Measurements from ENCODE around the gene RAPH1.

RAPH1 gene

DNA sequence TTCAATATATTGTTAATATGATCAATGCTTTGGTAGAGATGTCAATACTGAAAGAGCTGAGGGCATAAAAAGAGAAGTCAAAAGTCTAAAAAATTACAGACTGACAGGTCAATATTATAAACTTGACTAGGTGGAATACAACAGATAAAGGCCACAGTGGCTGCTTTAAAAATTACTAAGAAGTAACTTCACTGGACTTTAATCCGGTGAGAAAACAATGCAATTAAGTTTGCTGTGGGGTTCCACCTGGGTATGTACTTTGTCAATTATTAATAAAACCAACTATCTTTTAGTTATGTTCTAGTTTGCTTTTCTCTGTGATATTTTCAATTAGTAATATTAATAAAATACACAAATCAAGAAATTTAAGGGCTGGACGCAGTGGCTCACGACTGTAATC is 44.7 kb downstream of the RAPH1 start:
- no peak for DNase-seq (ENCODE audit: low read depth, low spot score)
- Histone ChIP-seq H3K36me3 (ENCODE audit: control insufficient read depth, insufficient read depth, low read length) (peaks cover 3% of the 10 kb centered on the region; the same call in 1 of the 2 replicates), H3K9me3 (ENCODE audit: control insufficient read depth, insufficient read depth, low read length) (no peaks in the 10 kb centered on the region), H3K27me3 (ENCODE audit: control insufficient read depth, insufficient read depth, low read length) (no peaks in the 10 kb centered on the region), H3K27ac (ENCODE audit: low read length) (no peak overlapping the region), H3K4me1 (ENCODE audit: control insufficient read depth, insufficient read depth, low read length) (no peaks in the 10 kb centered on the region), H3K4me3 (ENCODE audit: low read length) (no peak overlapping the region)
- WGBS (ENCODE audit: insufficient coverage, insufficient read length), result no CpG with 5 or more reads among the region's 3 CpGs

DNA sequence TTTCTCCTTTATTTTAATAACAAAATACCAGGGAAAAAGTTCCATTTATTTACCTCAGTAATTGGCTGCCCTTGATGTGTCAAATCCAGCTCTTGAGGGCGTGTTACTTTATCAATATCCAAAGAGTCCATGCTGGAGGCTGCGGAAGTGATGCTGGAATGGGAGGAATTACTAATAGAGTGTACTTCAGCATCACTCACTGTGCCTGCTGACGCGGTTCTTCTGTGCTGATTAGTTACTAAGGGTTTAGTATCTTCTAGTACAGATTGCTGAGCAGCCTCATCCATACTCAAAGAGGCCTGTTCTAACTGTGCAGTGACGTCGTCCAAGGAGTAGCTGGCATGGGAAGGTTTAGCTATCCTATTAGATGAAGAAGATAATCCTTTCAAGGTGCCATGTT is 45.6 kb downstream of the RAPH1 start:
- peaks cover 3% of the 10 kb centered on the region; the same call in 1 of the 2 replicates for H3K36me3 ChIP-seq (ENCODE audit: control insufficient read depth, insufficient read depth, low read length)
- no peak overlapping the region for H3K27ac ChIP-seq (ENCODE audit: low read length)

DNA sequence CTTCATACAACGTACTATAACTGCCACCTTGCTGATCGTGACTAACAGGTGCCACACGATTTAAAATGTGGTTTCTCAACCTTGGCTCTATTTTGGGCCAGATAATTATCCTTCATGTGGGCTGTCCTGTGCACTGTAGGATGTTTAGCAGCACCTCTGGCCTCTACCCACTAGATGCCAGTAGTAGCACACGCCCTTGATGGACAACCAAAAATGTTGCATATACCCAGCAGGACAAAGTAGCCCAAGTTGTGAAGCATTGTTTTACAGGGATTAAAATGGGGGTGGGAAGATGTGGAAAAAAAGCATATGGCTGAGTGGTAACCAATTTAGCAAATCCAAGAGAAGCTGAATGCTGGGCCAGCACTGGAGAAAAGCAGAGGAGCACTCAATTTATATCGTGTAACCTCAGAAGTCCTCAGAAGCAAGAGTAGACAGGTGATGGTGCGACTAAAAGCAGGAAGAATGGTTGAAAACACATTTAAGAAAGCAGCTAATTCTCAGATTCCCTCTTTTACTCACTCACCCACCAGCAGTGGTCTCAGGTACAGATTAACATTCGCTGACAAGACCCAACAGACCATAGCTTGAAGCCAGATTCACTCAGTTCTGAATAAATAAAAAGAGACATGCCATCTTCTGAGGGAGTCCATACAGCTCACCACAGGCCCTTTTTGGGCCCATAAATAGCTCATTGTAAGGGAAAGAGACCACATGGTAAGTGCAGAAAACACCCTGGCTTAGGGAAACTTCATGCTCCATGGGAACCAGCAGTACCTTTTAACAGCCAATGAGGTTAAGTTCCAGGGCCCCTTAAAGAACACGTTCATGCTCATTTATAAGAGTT is 50.6 kb downstream of the RAPH1 start:
- Histone ChIP-seq H3K27me3 (ENCODE audit: control insufficient read depth, insufficient read depth, low read length) (no peaks in the 10 kb centered on the region), H3K9me3 (ENCODE audit: control insufficient read depth, insufficient read depth, low read length) (no peaks in the 10 kb centered on the region), H3K4me1 (ENCODE audit: control insufficient read depth, insufficient read depth, low read length) (no peaks in the 10 kb centered on the region), H3K27ac (ENCODE audit: low read length) (no peak overlapping the region), H3K4me3 (ENCODE audit: low read length) (no peak overlapping the region), H3K36me3 (ENCODE audit: control insufficient read depth, insufficient read depth, low read length) (no peaks in the 10 kb centered on the region)
- peak; percentile 9 for DNase-seq (ENCODE audit: low read depth, low spot score)
- WGBS (ENCODE audit: insufficient coverage, insufficient read length), result no CpG with 5 or more reads among the region's 8 CpGs

More for the DNA sequence above, 45.6 kb downstream of the RAPH1 start:
- Histone ChIP-seq H3K9me3 (ENCODE audit: control insufficient read depth, insufficient read depth, low read length) (no peaks in the 10 kb centered on the region), H3K4me3 (ENCODE audit: low read length) (no peak overlapping the region), H3K4me1 (ENCODE audit: control insufficient read depth, insufficient read depth, low read length) (no peaks in the 10 kb centered on the region), H3K27me3 (ENCODE audit: control insufficient read depth, insufficient read depth, low read length) (no peaks in the 10 kb centered on the region)
- no CpG with 5 or more reads among the region's 6 CpGs for WGBS (ENCODE audit: insufficient coverage, insufficient read length)
- DNase-seq (ENCODE audit: low read depth, low spot score), result no peak

DNA sequence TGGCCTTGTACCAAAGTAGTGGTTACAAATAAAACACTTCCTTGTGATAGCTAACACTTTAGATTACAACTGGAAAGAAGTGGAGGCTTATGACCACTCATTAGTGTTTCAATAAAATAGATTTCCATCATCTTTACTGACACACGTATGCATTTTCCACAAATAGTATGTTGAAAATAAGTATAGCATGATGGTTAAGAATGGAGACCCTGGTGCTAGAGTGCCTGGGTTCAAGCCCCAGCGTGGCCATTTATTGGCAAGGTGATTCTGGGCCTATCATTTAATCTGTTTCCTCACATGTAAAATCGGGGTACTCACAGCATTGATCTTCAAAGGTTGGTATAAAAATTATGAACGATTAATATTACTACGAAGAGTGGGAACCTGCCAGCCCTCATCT is 54.5 kb downstream of the RAPH1 start:
- Histone ChIP-seq H3K4me1 (ENCODE audit: control insufficient read depth, insufficient read depth, low read length) (no peaks in the 10 kb centered on the region), H3K36me3 (ENCODE audit: control insufficient read depth, insufficient read depth, low read length) (no peaks in the 10 kb centered on the region), H3K9me3 (ENCODE audit: control insufficient read depth, insufficient read depth, low read length) (no peaks in the 10 kb centered on the region), H3K27ac (ENCODE audit: low read length) (no peak overlapping the region), H3K4me3 (ENCODE audit: low read length) (no peak overlapping the region), H3K27me3 (ENCODE audit: control insufficient read depth, insufficient read depth, low read length) (no peaks in the 10 kb centered on the region)
- no peak for DNase-seq (ENCODE audit: low read depth, low spot score)
- no CpG with 5 or more reads among the region's 5 CpGs for WGBS (ENCODE audit: insufficient coverage, insufficient read length)

DNA sequence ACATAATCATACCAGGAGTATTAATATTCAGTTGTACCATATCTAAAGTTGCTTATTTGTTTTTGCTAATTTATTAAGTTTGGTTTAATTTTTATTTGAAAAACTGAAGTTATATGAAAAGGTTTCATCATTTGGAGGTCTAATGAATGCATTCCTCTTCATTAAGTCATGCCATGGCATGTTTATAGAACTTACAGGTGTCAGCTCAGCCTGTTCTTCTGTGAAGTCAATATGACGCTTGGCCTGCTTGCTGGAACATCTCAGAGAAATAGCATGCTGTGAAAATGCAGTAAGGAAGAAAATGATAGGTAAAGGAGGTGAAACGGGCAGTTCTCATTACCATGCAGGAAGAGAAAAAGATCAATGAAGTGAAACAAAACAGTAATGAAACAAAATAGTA is 58.2 kb downstream of the RAPH1 start:
- no peaks in the 10 kb centered on the region for H3K27me3 ChIP-seq (ENCODE audit: control insufficient read depth, insufficient read depth, low read length)
- no peak overlapping the region for H3K4me3 ChIP-seq (ENCODE audit: low read length)
- no peaks in the 10 kb centered on the region for H3K9me3 ChIP-seq (ENCODE audit: control insufficient read depth, insufficient read depth, low read length)
- WGBS (ENCODE audit: insufficient coverage, insufficient read length), result no CpG with 5 or more reads among the region's 2 CpGs
- H3K4me1 ChIP-seq (ENCODE audit: control insufficient read depth, insufficient read depth, low read length), result no peaks in the 10 kb centered on the region
- no peaks in the 10 kb centered on the region for H3K36me3 ChIP-seq (ENCODE audit: control insufficient read depth, insufficient read depth, low read length)
- DNase-seq (ENCODE audit: low read depth, low spot score), result no peak
- H3K27ac ChIP-seq (ENCODE audit: low read length), result no peak overlapping the region

DNA sequence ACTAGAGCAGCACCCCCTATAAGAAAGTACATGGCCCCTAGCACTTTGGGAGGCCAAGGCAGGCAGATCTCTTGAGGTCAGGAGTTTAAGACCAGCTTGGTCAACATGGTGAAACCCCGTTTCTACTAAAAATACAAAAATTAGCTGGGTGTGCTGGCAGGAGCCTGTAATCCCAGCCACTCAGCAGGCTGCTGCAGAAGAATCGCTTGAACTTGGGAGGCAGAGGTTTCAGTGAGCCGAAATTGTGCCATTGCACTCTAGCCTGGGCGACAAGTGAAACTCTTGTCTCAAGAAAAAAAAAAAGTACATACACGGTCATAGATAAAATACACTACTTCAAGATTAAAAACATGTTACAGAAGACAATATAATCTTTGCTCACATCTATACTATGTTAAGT is 63.8 kb downstream of the RAPH1 start:
- DNase-seq (ENCODE audit: low read depth, low spot score), result no peak
- no peaks in the 10 kb centered on the region for H3K9me3 ChIP-seq (ENCODE audit: control insufficient read depth, insufficient read depth, low read length)
- no peaks in the 10 kb centered on the region for H3K27me3 ChIP-seq (ENCODE audit: control insufficient read depth, insufficient read depth, low read length)
- H3K4me3 ChIP-seq (ENCODE audit: low read length), result no peak overlapping the region
- H3K4me1 ChIP-seq (ENCODE audit: control insufficient read depth, insufficient read depth, low read length), result no peaks in the 10 kb centered on the region
- H3K36me3 ChIP-seq (ENCODE audit: control insufficient read depth, insufficient read depth, low read length), result no peaks in the 10 kb centered on the region
- no peak overlapping the region for H3K27ac ChIP-seq (ENCODE audit: low read length)
- no CpG with 5 or more reads among the region's 5 CpGs for WGBS (ENCODE audit: insufficient coverage, insufficient read length)

DNA sequence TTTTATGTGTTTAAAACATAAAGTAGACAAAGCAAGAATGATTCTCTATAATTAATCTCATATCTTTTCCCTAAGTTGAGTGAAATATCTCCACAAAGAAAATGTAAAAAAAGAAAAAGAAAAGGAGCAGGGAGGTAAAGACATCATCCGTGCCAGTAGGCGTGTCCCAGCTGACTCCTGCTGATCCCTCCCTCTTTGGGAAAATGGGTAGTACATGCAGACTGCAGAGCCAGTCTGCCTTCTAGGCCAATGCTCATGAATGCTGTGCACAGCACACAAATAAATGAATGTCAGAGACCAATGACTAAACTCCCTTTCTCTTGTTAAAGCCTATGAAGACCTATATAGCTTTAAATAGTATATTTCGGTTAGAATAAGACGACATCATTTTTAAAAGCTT is 64.7 kb downstream of the RAPH1 start:
- no peaks in the 10 kb centered on the region for H3K9me3 ChIP-seq (ENCODE audit: control insufficient read depth, insufficient read depth, low read length)
- no peaks in the 10 kb centered on the region for H3K36me3 ChIP-seq (ENCODE audit: control insufficient read depth, insufficient read depth, low read length)
- no peak overlapping the region for H3K4me3 ChIP-seq (ENCODE audit: low read length)
- H3K27me3 ChIP-seq (ENCODE audit: control insufficient read depth, insufficient read depth, low read length), result no peaks in the 10 kb centered on the region
- WGBS (ENCODE audit: insufficient coverage, insufficient read length), result no CpG with 5 or more reads among the region's 4 CpGs
- H3K27ac ChIP-seq (ENCODE audit: low read length), result no peak overlapping the region
- H3K4me1 ChIP-seq (ENCODE audit: control insufficient read depth, insufficient read depth, low read length), result no peaks in the 10 kb centered on the region
- DNase-seq (ENCODE audit: low read depth, low spot score), result no peak

DNA sequence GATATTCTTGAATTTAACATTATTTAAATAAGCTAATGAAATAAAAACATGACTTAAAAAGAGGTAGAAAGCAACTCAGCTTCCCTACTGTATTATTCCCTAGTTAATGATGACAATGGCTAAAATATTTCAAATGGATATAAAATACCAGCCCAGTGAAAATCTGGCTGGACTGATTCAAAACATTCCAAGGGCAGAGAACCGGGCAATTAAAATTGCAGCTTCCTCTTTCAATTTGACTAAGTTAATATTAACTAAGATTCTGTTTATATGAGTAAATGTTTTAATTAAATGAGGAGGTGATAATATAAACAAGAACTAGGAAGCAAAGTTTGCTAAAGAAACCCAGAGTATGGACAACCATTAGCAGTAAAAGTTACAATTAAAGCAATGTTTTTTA is 65.6 kb downstream of the RAPH1 start:
- no peaks in the 10 kb centered on the region for H3K27me3 ChIP-seq (ENCODE audit: control insufficient read depth, insufficient read depth, low read length)
- WGBS (ENCODE audit: insufficient coverage, insufficient read length), result no CpG with 5 or more reads among the region's 1 CpG
- no peaks in the 10 kb centered on the region for H3K9me3 ChIP-seq (ENCODE audit: control insufficient read depth, insufficient read depth, low read length)
- H3K27ac ChIP-seq (ENCODE audit: low read length), result no peak overlapping the region
- H3K36me3 ChIP-seq (ENCODE audit: control insufficient read depth, insufficient read depth, low read length), result no peaks in the 10 kb centered on the region
- no peaks in the 10 kb centered on the region for H3K4me1 ChIP-seq (ENCODE audit: control insufficient read depth, insufficient read depth, low read length)
- no peak for DNase-seq (ENCODE audit: low read depth, low spot score)
- H3K4me3 ChIP-seq (ENCODE audit: low read length), result no peak overlapping the region

DNA sequence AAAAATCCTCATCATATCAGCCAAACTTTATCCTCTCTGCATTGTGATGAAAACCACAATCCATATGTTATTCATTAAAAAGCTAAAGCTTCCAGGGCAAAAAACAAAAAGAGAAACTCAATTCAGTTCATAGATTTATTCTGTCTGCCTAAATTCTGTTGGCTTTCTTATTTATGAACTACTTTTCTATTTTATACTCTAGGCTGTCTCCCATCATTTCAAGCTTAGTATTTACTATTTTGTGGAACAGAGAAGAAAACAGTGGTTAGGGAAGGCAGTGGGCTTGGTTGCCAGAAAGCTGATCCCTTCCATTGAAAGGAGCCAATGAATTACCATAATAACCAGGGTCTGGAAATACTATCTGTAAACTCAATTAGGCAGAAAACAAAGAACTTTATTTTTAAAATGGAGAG is 71.8 kb downstream of the RAPH1 start:
- Histone ChIP-seq H3K27me3 (ENCODE audit: control insufficient read depth, insufficient read depth, low read length) (no peaks in the 10 kb centered on the region), H3K36me3 (ENCODE audit: control insufficient read depth, insufficient read depth, low read length) (0 out of 2 replicates have a peak, but pooled peaks cover 2% of the 10 kb centered on the region), H3K9me3 (ENCODE audit: control insufficient read depth, insufficient read depth, low read length) (no peaks in the 10 kb centered on the region), H3K4me1 (ENCODE audit: control insufficient read depth, insufficient read depth, low read length) (no peaks in the 10 kb centered on the region), H3K4me3 (ENCODE audit: low read length) (no peak overlapping the region), H3K27ac (ENCODE audit: low read length) (no peak overlapping the region)
- no peak for DNase-seq (ENCODE audit: low read depth, low spot score)

DNA sequence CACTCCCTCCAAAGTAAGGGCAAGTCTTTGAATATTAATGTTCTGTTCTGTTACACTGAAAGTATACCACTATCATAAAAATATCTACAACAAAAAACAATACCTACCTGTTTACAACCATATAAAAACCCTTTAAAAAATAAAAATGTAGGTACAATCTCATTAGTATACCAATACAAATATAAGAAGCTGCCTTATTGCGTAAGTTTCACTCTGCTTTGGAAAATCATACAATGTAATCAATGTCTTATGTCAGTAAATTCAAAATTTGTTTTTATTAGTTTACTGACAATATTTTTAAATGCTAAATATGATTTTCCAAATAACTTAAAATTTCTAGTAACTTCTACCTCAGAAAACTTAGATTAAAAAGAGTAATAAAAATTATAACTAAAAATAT is 72.8 kb downstream of the RAPH1 start:
- Histone ChIP-seq H3K36me3 (ENCODE audit: control insufficient read depth, insufficient read depth, low read length) (0 out of 2 replicates have a peak, but pooled peaks cover 2% of the 10 kb centered on the region), H3K9me3 (ENCODE audit: control insufficient read depth, insufficient read depth, low read length) (no peaks in the 10 kb centered on the region), H3K4me3 (ENCODE audit: low read length) (no peak overlapping the region), H3K27ac (ENCODE audit: low read length) (no peak overlapping the region), H3K27me3 (ENCODE audit: control insufficient read depth, insufficient read depth, low read length) (no peaks in the 10 kb centered on the region), H3K4me1 (ENCODE audit: control insufficient read depth, insufficient read depth, low read length) (no peaks in the 10 kb centered on the region)
- DNase-seq (ENCODE audit: low read depth, low spot score), result no peak
- no CpG with 5 or more reads among the region's 1 CpG for WGBS (ENCODE audit: insufficient coverage, insufficient read length)

DNA sequence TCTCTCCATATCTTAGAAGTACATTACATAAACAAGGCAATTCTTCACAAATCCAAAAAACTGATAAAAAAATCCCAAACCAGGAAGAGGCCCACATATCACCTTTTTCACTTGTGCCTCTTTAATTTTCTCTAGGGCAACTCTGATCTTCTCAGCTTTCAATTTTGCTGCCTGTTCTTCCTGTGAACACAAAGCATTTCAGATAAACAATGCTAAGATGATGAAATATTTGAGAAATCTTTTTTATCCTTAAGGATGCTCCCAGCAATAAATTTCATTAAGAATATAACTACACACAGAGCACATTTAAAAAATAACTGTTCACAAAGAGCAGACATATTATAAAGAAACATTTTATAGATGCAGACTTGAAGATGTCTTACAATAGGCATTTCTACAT is 73.4 kb downstream of the RAPH1 start:
- Histone ChIP-seq H3K27me3 (ENCODE audit: control insufficient read depth, insufficient read depth, low read length) (no peaks in the 10 kb centered on the region), H3K36me3 (ENCODE audit: control insufficient read depth, insufficient read depth, low read length) (0 out of 2 replicates have a peak, but pooled peaks cover 2% of the 10 kb centered on the region), H3K9me3 (ENCODE audit: control insufficient read depth, insufficient read depth, low read length) (no peaks in the 10 kb centered on the region), H3K4me3 (ENCODE audit: low read length) (no peak overlapping the region), H3K4me1 (ENCODE audit: control insufficient read depth, insufficient read depth, low read length) (no peaks in the 10 kb centered on the region), H3K27ac (ENCODE audit: low read length) (no peak overlapping the region)
- DNase-seq (ENCODE audit: low read depth, low spot score), result no peak
